Spleen (tissue), 7 donors: ENCODE data around the gene USP34.

Experiments used
- POLR2A ChIP-seq, 3 donors: fragments of 450-650 bp; IDR thresholded peaks; one replicate each; pipeline ENCODE4 v1.5.1; 2017; ENCODE audit warnings: antibody characterized with exemption in 3 of 3, mild to moderate bottlenecking in 1 of 3
- TF ChIP-seq, protein P1 (sequence below), 11 experiments: fragments of 200-600 bp in 7 of 11; fragments of 450-650 bp in 4 of 11; sonication (generic) in 4 of 11; IDR thresholded peaks in 8 of 11; conservative IDR thresholded peaks in 3 of 11; 1 replicate in 7 of 11; 2 replicates in 4 of 11; pipeline versions ENCODE4 v1.4.0 to v1.8.0; 2016 to 2021; ENCODE audit warnings: antibody characterized with exemption in 11 of 11, inconsistent platforms in 4 of 11, mild to moderate bottlenecking in 1 of 11
- donor health status: DM: no; HTN: no; CAD: no; lungs with moderate emphysema.
- donor health status: DM: no; HTN: no; CAD: no.
- donor health status: DM: no; HTN: no; CAD: no.

GRCh38 chr2:61451178-61451577 is 19.7 kb downstream of the USP34 start:
- TF ChIP-seq, protein P1, sequence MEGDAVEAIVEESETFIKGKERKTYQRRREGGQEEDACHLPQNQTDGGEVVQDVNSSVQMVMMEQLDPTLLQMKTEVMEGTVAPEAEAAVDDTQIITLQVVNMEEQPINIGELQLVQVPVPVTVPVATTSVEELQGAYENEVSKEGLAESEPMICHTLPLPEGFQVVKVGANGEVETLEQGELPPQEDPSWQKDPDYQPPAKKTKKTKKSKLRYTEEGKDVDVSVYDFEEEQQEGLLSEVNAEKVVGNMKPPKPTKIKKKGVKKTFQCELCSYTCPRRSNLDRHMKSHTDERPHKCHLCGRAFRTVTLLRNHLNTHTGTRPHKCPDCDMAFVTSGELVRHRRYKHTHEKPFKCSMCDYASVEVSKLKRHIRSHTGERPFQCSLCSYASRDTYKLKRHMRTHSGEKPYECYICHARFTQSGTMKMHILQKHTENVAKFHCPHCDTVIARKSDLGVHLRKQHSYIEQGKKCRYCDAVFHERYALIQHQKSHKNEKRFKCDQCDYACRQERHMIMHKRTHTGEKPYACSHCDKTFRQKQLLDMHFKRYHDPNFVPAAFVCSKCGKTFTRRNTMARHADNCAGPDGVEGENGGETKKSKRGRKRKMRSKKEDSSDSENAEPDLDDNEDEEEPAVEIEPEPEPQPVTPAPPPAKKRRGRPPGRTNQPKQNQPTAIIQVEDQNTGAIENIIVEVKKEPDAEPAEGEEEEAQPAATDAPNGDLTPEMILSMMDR (IDR thresholded peaks at IDR 0.05 in 8 of 11, conservative IDR thresholded peaks at IDR 0.05 in 3 of 11): no peak
- no peak for TF ChIP-seq POLR2A (IDR thresholded peaks at IDR 0.05)
